GM12865 (cell line): ENCODE measurements around the gene MXI1.

Experiments
- DNase-seq: peaks from one replicate; pipeline ENCODE4 v3.0.0; 2010; ENCODE audit warnings: low read depth
- H3K4me3 ChIP-seq: 2 replicates; pipeline ENCODE4 v1.5.1; 2011; ENCODE audit warnings: mild to moderate bottlenecking, low read depth, low read length, control low read depth
- CTCF ChIP-seq: IDR thresholded peaks from 2 replicates; pipeline ENCODE4 v1.5.1; 2011; ENCODE audit warnings: low read length, control low read depth, low read depth, inconsistent platforms; ENCODE audit not compliant: insufficient read depth; ENCODE audit errors: missing control alignments

The MXI1 gene

GRCh38 chr10:110275128-110275729 lies 67.8 kb downstream of the MXI1 start:
- no peak for TF ChIP-seq CTCF
- DNase-seq, result no peak
- no peak overlapping the region for H3K4me3 ChIP-seq

GRCh38 chr10:110276603-110277002 lies 69.2 kb downstream of the MXI1 start:
- DNase-seq, result no peak
- no peak for TF ChIP-seq CTCF
- no peak overlapping the region for H3K4me3 ChIP-seq

DNA sequence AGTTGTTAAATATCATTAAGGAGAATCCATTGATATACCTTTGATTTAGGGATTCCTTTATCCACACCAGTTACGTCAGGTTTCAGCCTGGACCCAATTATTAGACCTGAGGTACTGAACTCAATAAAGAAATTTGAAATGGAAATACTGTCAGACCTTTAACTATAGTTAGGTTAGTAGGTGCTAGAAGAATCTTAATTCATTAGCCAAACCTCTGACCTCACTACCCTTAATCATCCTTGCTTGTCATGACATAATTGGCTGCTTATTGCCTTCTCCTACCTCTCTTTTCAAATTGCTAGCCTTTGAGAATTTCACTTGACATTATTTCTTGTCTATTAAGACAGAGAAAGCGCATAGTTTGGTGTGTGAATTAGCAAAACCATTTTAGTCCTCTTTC lies 70.2 kb downstream of the MXI1 start:
- no peak overlapping the region for H3K4me3 ChIP-seq
- TF ChIP-seq CTCF, result no peak
- no peak for DNase-seq

DNA sequence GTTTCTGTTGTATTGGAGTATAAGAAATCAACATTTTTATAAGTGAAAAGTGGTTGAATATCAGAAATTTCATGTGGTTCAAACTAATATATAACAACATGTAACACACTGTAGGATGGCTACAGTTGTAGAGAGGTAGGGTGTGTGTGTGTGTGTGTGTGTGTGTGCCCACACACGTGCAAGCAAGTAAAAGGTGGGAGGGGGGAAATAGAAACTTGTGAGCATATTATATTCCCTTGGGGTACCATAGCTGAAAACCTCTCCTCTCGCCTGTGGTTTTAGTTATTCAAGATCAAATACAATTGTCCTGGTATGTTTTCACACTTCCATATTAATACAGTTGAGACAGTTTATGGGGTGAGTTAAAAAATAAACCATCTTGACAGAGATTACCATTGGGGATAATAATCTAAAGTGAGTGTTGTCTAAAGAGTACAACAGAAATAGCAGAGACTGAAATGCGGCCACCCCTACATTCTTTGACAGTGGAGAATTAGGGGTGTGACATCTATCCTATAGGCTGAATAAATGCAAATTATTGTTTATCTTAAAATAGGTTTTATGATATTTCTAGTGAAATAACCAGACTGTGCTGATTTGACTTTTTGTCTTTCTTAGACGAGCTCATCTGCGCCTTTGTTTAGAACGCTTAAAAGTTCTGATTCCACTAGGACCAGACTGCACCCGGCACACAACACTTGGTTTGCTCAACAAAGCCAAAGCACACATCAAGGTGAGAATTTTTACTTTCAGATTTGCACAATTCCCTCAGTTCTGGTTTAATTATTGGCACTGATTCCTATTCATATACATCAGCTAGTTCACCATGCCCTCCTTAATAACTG lies 71.4 kb downstream of the MXI1 start:
- no peak overlapping the region for H3K4me3 ChIP-seq
- no peak for TF ChIP-seq CTCF
- DNase-seq, result no peak

GRCh38 chr10:110279407-110279986 lies 72.1 kb downstream of the MXI1 start:
- no peak overlapping the region for H3K4me3 ChIP-seq
- peak; percentile 63 for TF ChIP-seq CTCF
- DNase-seq, result peak; percentile 68

DNA sequence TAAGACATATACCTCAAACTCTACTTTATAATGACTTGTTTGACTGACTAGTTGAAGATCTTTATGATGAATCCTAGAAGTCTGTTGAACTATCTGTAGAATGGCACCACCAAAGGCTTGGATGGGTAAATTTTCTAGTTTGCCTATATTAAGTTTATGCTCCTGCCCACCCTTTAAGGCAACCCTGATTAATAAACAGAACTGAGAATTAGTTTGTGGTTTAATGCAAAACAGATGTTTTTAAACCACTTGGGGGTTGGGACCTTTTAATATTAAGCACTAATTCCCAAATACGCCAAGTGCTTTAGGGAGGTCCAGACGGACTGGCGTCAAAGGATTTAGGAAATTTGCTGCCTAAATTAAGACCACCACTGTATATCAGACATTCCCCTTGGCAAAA lies 76.9 kb downstream of the MXI1 start:
- no peak for TF ChIP-seq CTCF
- no peak overlapping the region for H3K4me3 ChIP-seq
- no peak for DNase-seq
